Measurements from ENCODE around the gene KLHL22. TPM values are rescaled to one million over a fixed set of nuclear protein-coding genes. Genes with fewer than 3 reads are reported as not detected.

Gene KLHL22
- total RNA-seq, 1 donor from 2014 or later = 14.3 TPM

DNA sequence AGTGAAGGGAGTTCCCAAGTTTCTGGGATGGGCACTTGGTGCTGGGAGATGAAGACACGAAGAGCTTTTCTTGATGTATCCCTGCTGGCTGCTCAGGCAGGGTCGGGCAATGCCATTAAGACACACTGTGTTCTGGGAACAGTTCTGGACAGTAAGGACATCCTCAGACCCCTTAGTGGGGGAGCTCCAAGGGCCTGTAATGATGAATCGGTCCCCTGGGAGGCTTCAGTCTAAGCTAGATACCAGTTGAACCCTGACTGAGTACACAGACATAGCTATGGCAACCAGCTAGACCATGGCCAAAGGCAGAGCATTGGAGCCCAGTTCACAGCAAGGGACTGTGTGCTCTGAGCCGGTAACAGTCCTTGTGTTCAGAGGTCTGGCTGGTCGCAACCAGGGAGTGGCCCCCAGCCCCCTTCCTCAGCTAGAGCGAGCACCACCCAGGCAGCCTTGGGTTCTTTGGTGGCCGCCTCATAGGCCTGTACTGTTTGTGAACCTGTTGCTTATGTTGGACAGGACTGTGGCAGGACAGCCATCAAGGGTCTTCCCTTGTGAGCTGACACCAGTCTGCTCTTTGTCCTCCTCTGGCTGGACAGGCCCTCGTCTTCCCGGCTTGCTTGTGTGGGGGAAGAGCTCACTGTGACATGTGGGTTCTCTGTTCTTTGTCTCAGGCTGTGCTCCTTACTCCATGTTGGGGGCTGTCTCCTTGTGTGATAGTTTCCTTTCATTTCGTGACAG, 36.8 kb upstream of the KLHL22 start:
- Histone ChIP-seq H3K9ac (no peak overlapping the region), H3K27ac (peak overlapping the region; percentile 79), H2AFZ (replicated peaks) (no peak overlapping the region), H4K20me1 (ENCODE audit: low read depth) (peaks cover 38% of the 10 kb centered on the region), H3K4me2 (peak overlapping the region; percentile 11), H3K4me3 (no peak overlapping the region), H3K9me3 (ENCODE audit: low read depth) (no peaks in the 10 kb centered on the region), H3K79me2 (ENCODE audit: low read depth) (peaks cover 70% of the 10 kb centered on the region), H3K4me1 (peaks cover 32% of the 10 kb centered on the region), H3K36me3 (no peaks in the 10 kb centered on the region), H3K27me3 (no peaks in the 10 kb centered on the region), H3F3A (ENCODE audit: low read depth) (peaks cover 9% of the 10 kb centered on the region)
- peaks cover 4% of the 10 kb centered on the region for H3K9me3 Mint-ChIP-seq
- H3K27me3 Mint-ChIP-seq (ENCODE audit: insufficient read depth, low read depth) = no peaks in the 10 kb centered on the region
- no peak overlapping the region for H3K4me3 Mint-ChIP-seq
- DNase-seq (ENCODE audit: low spot score) = peak; percentile 37
- TF ChIP-seq EZH2 (IDR thresholded peaks at IDR 0.05) (no peak), EZH2phosphoT487 (IDR thresholded peaks at IDR 0.05) (no peak)
- TF ChIP-seq, protein P1, sequence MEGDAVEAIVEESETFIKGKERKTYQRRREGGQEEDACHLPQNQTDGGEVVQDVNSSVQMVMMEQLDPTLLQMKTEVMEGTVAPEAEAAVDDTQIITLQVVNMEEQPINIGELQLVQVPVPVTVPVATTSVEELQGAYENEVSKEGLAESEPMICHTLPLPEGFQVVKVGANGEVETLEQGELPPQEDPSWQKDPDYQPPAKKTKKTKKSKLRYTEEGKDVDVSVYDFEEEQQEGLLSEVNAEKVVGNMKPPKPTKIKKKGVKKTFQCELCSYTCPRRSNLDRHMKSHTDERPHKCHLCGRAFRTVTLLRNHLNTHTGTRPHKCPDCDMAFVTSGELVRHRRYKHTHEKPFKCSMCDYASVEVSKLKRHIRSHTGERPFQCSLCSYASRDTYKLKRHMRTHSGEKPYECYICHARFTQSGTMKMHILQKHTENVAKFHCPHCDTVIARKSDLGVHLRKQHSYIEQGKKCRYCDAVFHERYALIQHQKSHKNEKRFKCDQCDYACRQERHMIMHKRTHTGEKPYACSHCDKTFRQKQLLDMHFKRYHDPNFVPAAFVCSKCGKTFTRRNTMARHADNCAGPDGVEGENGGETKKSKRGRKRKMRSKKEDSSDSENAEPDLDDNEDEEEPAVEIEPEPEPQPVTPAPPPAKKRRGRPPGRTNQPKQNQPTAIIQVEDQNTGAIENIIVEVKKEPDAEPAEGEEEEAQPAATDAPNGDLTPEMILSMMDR (IDR thresholded peaks at IDR 0.05) = no peak
- H3K36me3 Mint-ChIP-seq = peaks cover 17% of the 10 kb centered on the region
- peak overlapping the region; percentile 74 for H3K27ac Mint-ChIP-seq
- H3K4me1 Mint-ChIP-seq = peaks cover 27% of the 10 kb centered on the region

DNA sequence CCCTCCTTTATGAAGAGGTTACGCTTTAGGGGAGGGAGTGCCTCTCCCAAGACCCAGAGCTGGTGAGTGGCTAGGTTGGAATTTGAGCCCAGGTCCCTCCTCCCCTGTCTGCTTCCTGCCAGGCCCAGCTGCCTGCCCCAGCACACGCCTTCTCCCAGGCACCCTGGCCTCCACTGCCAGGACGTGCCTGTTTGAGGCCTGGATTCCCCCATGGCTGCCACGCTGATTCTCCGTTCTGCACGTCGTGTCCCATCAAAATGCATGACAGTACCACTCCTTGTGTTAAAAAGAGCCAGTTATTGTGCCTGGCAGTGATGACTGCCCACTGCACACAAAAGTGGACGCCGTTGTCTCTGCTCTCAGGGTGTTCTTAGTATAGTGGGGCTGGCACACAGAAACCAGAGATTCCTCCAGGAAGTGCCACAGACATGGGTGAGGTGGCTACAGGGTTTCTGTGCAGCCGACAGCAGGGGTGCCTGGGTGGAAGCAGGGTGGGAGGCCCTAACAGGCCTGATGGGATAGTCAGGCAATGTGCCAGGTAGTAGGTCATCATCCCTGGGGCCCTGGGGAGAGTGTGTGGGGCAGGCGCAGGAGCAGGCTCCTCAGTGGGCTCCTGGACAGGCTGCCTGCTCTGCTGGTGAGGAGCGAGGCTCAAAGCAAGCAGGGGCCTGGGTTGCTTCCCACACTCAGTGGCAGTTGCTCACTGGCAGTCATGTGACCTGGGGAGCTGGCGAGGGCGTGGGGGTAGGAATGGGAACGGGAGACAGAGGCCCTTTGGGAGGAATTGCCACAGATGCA, 36.0 kb upstream of the KLHL22 start:
- peaks cover 27% of the 10 kb centered on the region for H3K4me1 Mint-ChIP-seq
- no peak overlapping the region for H2AFZ ChIP-seq (replicated peaks)
- H3K4me3 Mint-ChIP-seq = no peak overlapping the region
- peaks cover 9% of the 10 kb centered on the region for H3F3A ChIP-seq (ENCODE audit: low read depth)
- H3K4me2 ChIP-seq = peak overlapping the region; percentile 23
- H4K20me1 ChIP-seq (ENCODE audit: low read depth) = peaks cover 38% of the 10 kb centered on the region
- H3K9ac ChIP-seq = no peak overlapping the region
- no peaks in the 10 kb centered on the region for H3K9me3 ChIP-seq (ENCODE audit: low read depth)
- H3K27ac Mint-ChIP-seq = peak overlapping the region; percentile 79
- H3K36me3 ChIP-seq = no peaks in the 10 kb centered on the region
- no peak overlapping the region for H3K4me3 ChIP-seq
- no peaks in the 10 kb centered on the region for H3K27me3 Mint-ChIP-seq (ENCODE audit: insufficient read depth, low read depth)
- H3K36me3 Mint-ChIP-seq = peaks cover 16% of the 10 kb centered on the region
- H3K9me3 Mint-ChIP-seq = peaks cover 4% of the 10 kb centered on the region
- no peak for TF ChIP-seq EZH2 (IDR thresholded peaks at IDR 0.05)
- TF ChIP-seq, protein P1 (IDR thresholded peaks at IDR 0.05) = no peak
- no peak for TF ChIP-seq EZH2phosphoT487 (IDR thresholded peaks at IDR 0.05)
- DNase-seq (ENCODE audit: low spot score) = peak; percentile 70
- peaks cover 71% of the 10 kb centered on the region for H3K79me2 ChIP-seq (ENCODE audit: low read depth)
- no peaks in the 10 kb centered on the region for H3K27me3 ChIP-seq
- peak overlapping the region; percentile 33 for H3K27ac ChIP-seq
- peaks cover 33% of the 10 kb centered on the region for H3K4me1 ChIP-seq

DNA sequence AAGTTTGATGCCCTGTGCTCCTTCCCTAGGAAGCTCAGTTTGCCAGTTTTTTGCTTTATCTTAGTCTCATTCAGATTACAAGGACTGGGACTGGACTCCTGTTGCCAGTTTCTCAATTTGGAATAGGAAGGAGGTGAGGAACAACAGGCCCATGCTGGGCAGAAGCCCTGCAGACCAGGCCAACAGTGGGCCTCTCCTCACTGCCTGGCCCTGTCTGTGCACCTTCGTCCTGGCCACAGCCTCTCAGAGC, 35.5 kb upstream of the KLHL22 start:
- peak overlapping the region; percentile 33 for H3K27ac ChIP-seq
- H3K9ac ChIP-seq = no peak overlapping the region
- H3K4me2 ChIP-seq = peak overlapping the region; percentile 23
- H3K4me3 ChIP-seq = no peak overlapping the region
- H3K36me3 Mint-ChIP-seq = peaks cover 16% of the 10 kb centered on the region
- TF ChIP-seq EZH2phosphoT487 (IDR thresholded peaks at IDR 0.05) = no peak
- TF ChIP-seq EZH2 (IDR thresholded peaks at IDR 0.05) = no peak
- TF ChIP-seq, protein P1 (IDR thresholded peaks at IDR 0.05) = no peak
- no peak overlapping the region for H3K4me3 Mint-ChIP-seq
- peaks cover 37% of the 10 kb centered on the region for H3K4me1 ChIP-seq
- H3K79me2 ChIP-seq (ENCODE audit: low read depth) = peaks cover 75% of the 10 kb centered on the region
- H3K27me3 ChIP-seq = no peaks in the 10 kb centered on the region
- DNase-seq (ENCODE audit: low spot score) = no peak
- H3K36me3 ChIP-seq = no peaks in the 10 kb centered on the region
- no peak overlapping the region for H3K27ac Mint-ChIP-seq
- peaks cover 9% of the 10 kb centered on the region for H3F3A ChIP-seq (ENCODE audit: low read depth)
- no peaks in the 10 kb centered on the region for H3K27me3 Mint-ChIP-seq (ENCODE audit: insufficient read depth, low read depth)
- H2AFZ ChIP-seq (replicated peaks) = no peak overlapping the region
- H3K4me1 Mint-ChIP-seq = peaks cover 27% of the 10 kb centered on the region
- H3K9me3 Mint-ChIP-seq = peaks cover 4% of the 10 kb centered on the region
- H3K9me3 ChIP-seq (ENCODE audit: low read depth) = no peaks in the 10 kb centered on the region
- peaks cover 40% of the 10 kb centered on the region for H4K20me1 ChIP-seq (ENCODE audit: low read depth)
